Measurements from ENCODE around the gene HLA-DQB1.

GRCh38 chr6:32622545-32623401, 43.7 kb downstream of the HLA-DQB1 start:
- TF ChIP-seq CTCF (conservative IDR thresholded peaks at IDR 0.05) (peak; percentile 50), ZFX (IDR thresholded peaks at IDR 0.05) (no peak)

All from C4-2B (cell line).